HL-60 (cell line): Measurements from ENCODE around the gene SCAMP2.

Experiments
- DNase-seq, 2 experiments: peaks; one replicate each; pipeline ENCODE4 v3.0.0-alpha.2; 2010 to 2020; ENCODE audit warnings: low read depth in 1 of 2, low spot score in 1 of 2
- H3K27ac ChIP-seq: fragments of 250-450 bp; sonication (Bioruptor Pico); replicated peaks from 2 replicates; pipeline ENCODE4 v1.5.1; 2020; ENCODE audit warnings: mild to moderate bottlenecking, moderate library complexity
- H3K27me3 ChIP-seq: fragments of 250-450 bp; sonication (Bioruptor Pico); 2 replicates; pipeline ENCODE4 v1.5.1; 2021; ENCODE audit warnings: mild to moderate bottlenecking, moderate library complexity; ENCODE audit not compliant: insufficient read depth, poor library complexity, severe bottlenecking
- H3K4me3 ChIP-seq: replicated peaks from 2 replicates; pipeline ENCODE4 v1.5.1; 2011; ENCODE audit warnings: mild to moderate bottlenecking, control low read depth, low read length; ENCODE audit not compliant: insufficient read depth
- CTCF ChIP-seq: IDR thresholded peaks from one replicate; pipeline ENCODE4 v1.5.1; 2011; ENCODE audit warnings: low read length, control low read depth, inconsistent platforms; ENCODE audit not compliant: insufficient read depth
- GABPA ChIP-seq: IDR thresholded peaks from 2 replicates; pipeline ENCODE4 v1.6.1; 2012; ENCODE audit warnings: low read depth
- POLR2AphosphoS5 ChIP-seq: IDR thresholded peaks from 2 replicates; pipeline ENCODE4 v1.6.1; 2012; ENCODE audit warnings: low read depth
- REST ChIP-seq: IDR thresholded peaks from 2 replicates; pipeline ENCODE4 v1.6.1; 2012; ENCODE audit warnings: low read depth; ENCODE audit not compliant: insufficient replicate concordance
- SPI1 ChIP-seq: IDR thresholded peaks from 2 replicates; pipeline ENCODE4 v1.6.1; 2012; ENCODE audit warnings: low read depth, mild to moderate bottlenecking, borderline replicate concordance

SCAMP2 gene

GRCh38 chr15:74867466-74868038 lies 5.6 kb downstream of the SCAMP2 start:
- Histone ChIP-seq H3K4me3 (no peak overlapping the region), H3K27ac (peak overlapping the region; percentile 59), H3K27me3 (no peaks in the 10 kb centered on the region)
- TF ChIP-seq GABPA (no peak), SPI1 (peak; percentile 21; the same call in 1 of the 2 replicates)
- DNase-seq, result no peak

- TF ChIP-seq GABPA, result no peak
- TF ChIP-seq REST, result no peak
- no peak for TF ChIP-seq POLR2AphosphoS5
- no peak for TF ChIP-seq SPI1
- no peak for TF ChIP-seq CTCF
- no peak overlapping the region for H3K4me3 ChIP-seq
- no peaks in the 10 kb centered on the region for H3K27me3 ChIP-seq
- no peak for DNase-seq
- H3K27ac ChIP-seq, result no peak overlapping the region
Measured at GRCh38 chr15:74866090-74866489, 7.1 kb downstream of the SCAMP2 start.

- no peak for TF ChIP-seq CTCF
- no peak for TF ChIP-seq REST
- no peak for TF ChIP-seq SPI1
- no peak for TF ChIP-seq POLR2AphosphoS5
- no peak for TF ChIP-seq GABPA
- no peak overlapping the region for H3K27ac ChIP-seq
- H3K4me3 ChIP-seq, result no peak overlapping the region
- no peak for DNase-seq
- H3K27me3 ChIP-seq, result no peaks in the 10 kb centered on the region
Measured at GRCh38 chr15:74865316-74865715, 7.8 kb downstream of the SCAMP2 start.

GRCh38 chr15:74864296-74864695 lies 8.9 kb downstream of the SCAMP2 start:
- H3K4me3 ChIP-seq, result no peak overlapping the region
- H3K27me3 ChIP-seq, result no peaks in the 10 kb centered on the region
- no peak for TF ChIP-seq GABPA
- TF ChIP-seq POLR2AphosphoS5, result no peak
- no peak for TF ChIP-seq REST
- no peak for TF ChIP-seq SPI1
- TF ChIP-seq CTCF, result no peak
- no peak overlapping the region for H3K27ac ChIP-seq
- no peak for DNase-seq
